ENCODE results near the gene HMGXB4. TPM values are rescaled to one million over a fixed set of nuclear protein-coding genes. Genes with fewer than 3 reads are reported as not detected.

HMGXB4 gene
- total and polyA plus RNA-seq, 2 of the 13 experiments (the other 11 are each of a cell fraction or from before 2014, with no cell fraction given) = 13.9 to 16.3 TPM

DNA sequence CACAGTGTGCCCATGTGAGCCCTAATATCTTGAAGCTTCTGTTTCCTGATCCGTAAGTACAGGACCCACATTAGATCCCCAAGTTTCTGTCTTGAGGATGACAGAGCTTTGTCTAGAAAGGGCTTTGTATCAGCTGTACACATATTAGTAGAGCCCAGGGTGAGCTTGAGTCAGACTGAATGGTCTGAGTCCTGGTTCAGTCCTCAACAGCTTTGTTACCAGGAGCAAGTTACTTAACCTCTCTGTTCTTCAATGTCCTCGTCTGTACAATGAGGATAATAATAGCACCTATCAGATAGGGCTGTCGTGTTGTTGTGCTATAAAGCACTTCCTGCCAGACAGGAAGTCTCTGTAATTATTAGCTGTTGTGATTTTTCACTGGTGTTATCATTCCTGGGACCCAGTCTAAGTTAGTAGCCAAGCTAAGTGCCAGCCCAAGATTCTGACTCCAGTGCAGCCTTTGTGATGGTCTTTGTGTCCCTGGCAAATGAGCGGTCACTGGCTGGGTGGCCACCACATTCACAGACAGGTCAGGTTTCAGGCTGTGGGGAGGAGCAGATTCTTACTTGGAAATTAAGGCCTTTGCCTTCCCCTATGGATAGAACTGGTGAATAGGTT is 49.2 kb downstream of the HMGXB4 start:
- no peak overlapping the region for H3K27ac ChIP-seq (ENCODE audit: extremely low read length, insufficient read depth, low read length)
- FAIRE-seq (no peak), DNase-seq (ENCODE audit: low spot score) (no peak), ATAC-seq (no peak)
- BruUV-seq (replicated peaks) = no TSS peak
- no peaks in the 10 kb centered on the region for H3K9me3 ChIP-seq (ENCODE audit: low read length)
- H3K4me2 ChIP-seq (ENCODE audit: low read depth, low read length) = no peak overlapping the region
- peaks cover 62% of the 10 kb centered on the region for H3K79me2 ChIP-seq (ENCODE audit: insufficient read depth, low read length)
- no peaks in the 10 kb centered on the region for H3K27me3 ChIP-seq (ENCODE audit: control insufficient read depth in 1 of 2, insufficient read depth in 2 of 2, low read length in 2 of 2)
- H3K4me3 ChIP-seq (replicated peaks in 1 of 3; ENCODE audit: insufficient read depth in 1 of 3, low read depth in 2 of 3, low read length in 3 of 3) = no peak overlapping the region
- WGBS (ENCODE audit: low lambda C conversion rate) = 80% methylated on average over 4 of the region's 4 CpGs
- no peak overlapping the region for H2AFZ ChIP-seq (ENCODE audit: low read length)
- intact Hi-C loops (cut with micrococcal nuclease; ENCODE audit: unreplicated experiment) = no loop called here
- POLR2A ChIA-PET = interaction anchor here (1.9 kb wide), 1 partner anchor 22 kb away, joined by 9 read pairs; no protein-coding TSS in a partner anchor
- no peaks in the 10 kb centered on the region; the same call in 1 of the 2 replicates for H4K20me1 ChIP-seq (ENCODE audit: insufficient read depth, low read length)
- peaks cover 60% of the 10 kb centered on the region for H3K4me1 ChIP-seq (ENCODE audit: insufficient read depth, low read length)
- H3K9ac ChIP-seq (ENCODE audit: insufficient read depth, low read depth, low read length) = no peak overlapping the region
- CTCF ChIA-PET (ENCODE audit: low intra/inter-chr PET ratio, low total read pairs) = no interaction called here
- peaks cover 4 to 18% of the 10 kb centered on the region in 2 experiments; a peak in 3 of 5 replicates for H3K36me3 ChIP-seq (replicated peaks in 1 of 2; ENCODE audit: control insufficient read depth in 1 of 2, insufficient read depth in 2 of 2, low read length in 2 of 2)
- in situ Hi-C loops (cut with HindIII; ENCODE audit: extremely low pct_ligation_motif_present, low pct_unique_long_range_greater_than_20kb) = no loop called here
- TF ChIP-seq, protein P1, sequence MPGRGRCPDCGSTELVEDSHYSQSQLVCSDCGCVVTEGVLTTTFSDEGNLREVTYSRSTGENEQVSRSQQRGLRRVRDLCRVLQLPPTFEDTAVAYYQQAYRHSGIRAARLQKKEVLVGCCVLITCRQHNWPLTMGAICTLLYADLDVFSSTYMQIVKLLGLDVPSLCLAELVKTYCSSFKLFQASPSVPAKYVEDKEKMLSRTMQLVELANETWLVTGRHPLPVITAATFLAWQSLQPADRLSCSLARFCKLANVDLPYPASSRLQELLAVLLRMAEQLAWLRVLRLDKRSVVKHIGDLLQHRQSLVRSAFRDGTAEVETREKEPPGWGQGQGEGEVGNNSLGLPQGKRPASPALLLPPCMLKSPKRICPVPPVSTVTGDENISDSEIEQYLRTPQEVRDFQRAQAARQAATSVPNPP (CRISPR knock-in tag; IDR thresholded peaks at IDR 0.05) = no peak
- TF ChIP-seq, protein P2, sequence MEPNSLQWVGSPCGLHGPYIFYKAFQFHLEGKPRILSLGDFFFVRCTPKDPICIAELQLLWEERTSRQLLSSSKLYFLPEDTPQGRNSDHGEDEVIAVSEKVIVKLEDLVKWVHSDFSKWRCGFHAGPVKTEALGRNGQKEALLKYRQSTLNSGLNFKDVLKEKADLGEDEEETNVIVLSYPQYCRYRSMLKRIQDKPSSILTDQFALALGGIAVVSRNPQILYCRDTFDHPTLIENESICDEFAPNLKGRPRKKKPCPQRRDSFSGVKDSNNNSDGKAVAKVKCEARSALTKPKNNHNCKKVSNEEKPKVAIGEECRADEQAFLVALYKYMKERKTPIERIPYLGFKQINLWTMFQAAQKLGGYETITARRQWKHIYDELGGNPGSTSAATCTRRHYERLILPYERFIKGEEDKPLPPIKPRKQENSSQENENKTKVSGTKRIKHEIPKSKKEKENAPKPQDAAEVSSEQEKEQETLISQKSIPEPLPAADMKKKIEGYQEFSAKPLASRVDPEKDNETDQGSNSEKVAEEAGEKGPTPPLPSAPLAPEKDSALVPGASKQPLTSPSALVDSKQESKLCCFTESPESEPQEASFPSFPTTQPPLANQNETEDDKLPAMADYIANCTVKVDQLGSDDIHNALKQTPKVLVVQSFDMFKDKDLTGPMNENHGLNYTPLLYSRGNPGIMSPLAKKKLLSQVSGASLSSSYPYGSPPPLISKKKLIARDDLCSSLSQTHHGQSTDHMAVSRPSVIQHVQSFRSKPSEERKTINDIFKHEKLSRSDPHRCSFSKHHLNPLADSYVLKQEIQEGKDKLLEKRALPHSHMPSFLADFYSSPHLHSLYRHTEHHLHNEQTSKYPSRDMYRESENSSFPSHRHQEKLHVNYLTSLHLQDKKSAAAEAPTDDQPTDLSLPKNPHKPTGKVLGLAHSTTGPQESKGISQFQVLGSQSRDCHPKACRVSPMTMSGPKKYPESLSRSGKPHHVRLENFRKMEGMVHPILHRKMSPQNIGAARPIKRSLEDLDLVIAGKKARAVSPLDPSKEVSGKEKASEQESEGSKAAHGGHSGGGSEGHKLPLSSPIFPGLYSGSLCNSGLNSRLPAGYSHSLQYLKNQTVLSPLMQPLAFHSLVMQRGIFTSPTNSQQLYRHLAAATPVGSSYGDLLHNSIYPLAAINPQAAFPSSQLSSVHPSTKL (CRISPR knock-in tag; IDR thresholded peaks at IDR 0.05) = no peak
- TF ChIP-seq, protein P3, sequence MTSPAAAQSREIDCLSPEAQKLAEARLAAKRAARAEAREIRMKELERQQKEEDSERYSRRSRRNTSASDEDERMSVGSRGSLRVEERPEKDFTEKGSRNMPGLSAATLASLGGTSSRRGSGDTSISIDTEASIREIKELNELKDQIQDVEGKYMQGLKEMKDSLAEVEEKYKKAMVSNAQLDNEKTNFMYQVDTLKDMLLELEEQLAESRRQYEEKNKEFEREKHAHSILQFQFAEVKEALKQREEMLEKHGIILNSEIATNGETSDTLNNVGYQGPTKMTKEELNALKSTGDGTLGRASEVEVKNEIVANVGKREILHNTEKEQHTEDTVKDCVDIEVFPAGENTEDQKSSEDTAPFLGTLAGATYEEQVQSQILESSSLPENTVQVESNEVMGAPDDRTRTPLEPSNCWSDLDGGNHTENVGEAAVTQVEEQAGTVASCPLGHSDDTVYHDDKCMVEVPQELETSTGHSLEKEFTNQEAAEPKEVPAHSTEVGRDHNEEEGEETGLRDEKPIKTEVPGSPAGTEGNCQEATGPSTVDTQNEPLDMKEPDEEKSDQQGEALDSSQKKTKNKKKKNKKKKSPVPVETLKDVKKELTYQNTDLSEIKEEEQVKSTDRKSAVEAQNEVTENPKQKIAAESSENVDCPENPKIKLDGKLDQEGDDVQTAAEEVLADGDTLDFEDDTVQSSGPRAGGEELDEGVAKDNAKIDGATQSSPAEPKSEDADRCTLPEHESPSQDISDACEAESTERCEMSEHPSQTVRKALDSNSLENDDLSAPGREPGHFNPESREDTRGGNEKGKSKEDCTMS (CRISPR knock-in tag; conservative IDR thresholded peaks at IDR 0.05) = no peak
- TF ChIP-seq ZNF672 (CRISPR knock-in tag; IDR thresholded peaks at IDR 0.05) = no peak
- TF ChIP-seq, protein P4, sequence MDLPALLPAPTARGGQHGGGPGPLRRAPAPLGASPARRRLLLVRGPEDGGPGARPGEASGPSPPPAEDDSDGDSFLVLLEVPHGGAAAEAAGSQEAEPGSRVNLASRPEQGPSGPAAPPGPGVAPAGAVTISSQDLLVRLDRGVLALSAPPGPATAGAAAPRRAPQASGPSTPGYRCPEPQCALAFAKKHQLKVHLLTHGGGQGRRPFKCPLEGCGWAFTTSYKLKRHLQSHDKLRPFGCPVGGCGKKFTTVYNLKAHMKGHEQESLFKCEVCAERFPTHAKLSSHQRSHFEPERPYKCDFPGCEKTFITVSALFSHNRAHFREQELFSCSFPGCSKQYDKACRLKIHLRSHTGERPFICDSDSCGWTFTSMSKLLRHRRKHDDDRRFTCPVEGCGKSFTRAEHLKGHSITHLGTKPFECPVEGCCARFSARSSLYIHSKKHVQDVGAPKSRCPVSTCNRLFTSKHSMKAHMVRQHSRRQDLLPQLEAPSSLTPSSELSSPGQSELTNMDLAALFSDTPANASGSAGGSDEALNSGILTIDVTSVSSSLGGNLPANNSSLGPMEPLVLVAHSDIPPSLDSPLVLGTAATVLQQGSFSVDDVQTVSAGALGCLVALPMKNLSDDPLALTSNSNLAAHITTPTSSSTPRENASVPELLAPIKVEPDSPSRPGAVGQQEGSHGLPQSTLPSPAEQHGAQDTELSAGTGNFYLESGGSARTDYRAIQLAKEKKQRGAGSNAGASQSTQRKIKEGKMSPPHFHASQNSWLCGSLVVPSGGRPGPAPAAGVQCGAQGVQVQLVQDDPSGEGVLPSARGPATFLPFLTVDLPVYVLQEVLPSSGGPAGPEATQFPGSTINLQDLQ (CRISPR knock-in tag; IDR thresholded peaks at IDR 0.05) = no peak
- TF ChIP-seq, protein P5, sequence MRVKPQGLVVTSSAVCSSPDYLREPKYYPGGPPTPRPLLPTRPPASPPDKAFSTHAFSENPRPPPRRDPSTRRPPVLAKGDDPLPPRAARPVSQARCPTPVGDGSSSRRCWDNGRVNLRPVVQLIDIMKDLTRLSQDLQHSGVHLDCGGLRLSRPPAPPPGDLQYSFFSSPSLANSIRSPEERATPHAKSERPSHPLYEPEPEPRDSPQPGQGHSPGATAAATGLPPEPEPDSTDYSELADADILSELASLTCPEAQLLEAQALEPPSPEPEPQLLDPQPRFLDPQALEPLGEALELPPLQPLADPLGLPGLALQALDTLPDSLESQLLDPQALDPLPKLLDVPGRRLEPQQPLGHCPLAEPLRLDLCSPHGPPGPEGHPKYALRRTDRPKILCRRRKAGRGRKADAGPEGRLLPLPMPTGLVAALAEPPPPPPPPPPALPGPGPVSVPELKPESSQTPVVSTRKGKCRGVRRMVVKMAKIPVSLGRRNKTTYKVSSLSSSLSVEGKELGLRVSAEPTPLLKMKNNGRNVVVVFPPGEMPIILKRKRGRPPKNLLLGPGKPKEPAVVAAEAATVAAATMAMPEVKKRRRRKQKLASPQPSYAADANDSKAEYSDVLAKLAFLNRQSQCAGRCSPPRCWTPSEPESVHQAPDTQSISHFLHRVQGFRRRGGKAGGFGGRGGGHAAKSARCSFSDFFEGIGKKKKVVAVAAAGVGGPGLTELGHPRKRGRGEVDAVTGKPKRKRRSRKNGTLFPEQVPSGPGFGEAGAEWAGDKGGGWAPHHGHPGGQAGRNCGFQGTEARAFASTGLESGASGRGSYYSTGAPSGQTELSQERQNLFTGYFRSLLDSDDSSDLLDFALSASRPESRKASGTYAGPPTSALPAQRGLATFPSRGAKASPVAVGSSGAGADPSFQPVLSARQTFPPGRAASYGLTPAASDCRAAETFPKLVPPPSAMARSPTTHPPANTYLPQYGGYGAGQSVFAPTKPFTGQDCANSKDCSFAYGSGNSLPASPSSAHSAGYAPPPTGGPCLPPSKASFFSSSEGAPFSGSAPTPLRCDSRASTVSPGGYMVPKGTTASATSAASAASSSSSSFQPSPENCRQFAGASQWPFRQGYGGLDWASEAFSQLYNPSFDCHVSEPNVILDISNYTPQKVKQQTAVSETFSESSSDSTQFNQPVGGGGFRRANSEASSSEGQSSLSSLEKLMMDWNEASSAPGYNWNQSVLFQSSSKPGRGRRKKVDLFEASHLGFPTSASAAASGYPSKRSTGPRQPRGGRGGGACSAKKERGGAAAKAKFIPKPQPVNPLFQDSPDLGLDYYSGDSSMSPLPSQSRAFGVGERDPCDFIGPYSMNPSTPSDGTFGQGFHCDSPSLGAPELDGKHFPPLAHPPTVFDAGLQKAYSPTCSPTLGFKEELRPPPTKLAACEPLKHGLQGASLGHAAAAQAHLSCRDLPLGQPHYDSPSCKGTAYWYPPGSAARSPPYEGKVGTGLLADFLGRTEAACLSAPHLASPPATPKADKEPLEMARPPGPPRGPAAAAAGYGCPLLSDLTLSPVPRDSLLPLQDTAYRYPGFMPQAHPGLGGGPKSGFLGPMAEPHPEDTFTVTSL (CRISPR knock-in tag; IDR thresholded peaks at IDR 0.05; ENCODE audit: borderline replicate concordance) = no peak

Measured in HepG2 (cell line).